ENCODE data around the gene HTD2.

DNA sequence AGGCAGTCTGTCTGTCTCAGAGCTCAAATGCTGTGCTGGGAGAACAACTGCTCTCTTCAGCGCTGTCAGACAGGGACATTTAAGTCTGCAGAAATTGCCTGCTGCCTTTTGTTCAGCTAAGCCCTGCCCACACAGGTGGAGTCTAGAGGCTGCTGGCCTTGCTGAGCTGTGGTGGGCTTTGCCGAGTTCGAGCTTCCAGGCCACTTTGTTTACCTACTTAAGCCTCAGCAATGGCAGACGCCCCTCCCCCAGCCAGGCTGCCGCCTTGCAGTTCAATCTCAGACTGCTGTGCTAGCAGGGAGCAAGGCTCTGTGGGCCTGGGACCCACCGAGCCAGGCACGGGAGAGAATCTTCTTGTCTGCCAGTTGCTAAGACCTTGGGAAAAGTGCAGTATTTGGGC, 25.3 kb upstream of the HTD2 start:
- TF ChIP-seq, protein P1, sequence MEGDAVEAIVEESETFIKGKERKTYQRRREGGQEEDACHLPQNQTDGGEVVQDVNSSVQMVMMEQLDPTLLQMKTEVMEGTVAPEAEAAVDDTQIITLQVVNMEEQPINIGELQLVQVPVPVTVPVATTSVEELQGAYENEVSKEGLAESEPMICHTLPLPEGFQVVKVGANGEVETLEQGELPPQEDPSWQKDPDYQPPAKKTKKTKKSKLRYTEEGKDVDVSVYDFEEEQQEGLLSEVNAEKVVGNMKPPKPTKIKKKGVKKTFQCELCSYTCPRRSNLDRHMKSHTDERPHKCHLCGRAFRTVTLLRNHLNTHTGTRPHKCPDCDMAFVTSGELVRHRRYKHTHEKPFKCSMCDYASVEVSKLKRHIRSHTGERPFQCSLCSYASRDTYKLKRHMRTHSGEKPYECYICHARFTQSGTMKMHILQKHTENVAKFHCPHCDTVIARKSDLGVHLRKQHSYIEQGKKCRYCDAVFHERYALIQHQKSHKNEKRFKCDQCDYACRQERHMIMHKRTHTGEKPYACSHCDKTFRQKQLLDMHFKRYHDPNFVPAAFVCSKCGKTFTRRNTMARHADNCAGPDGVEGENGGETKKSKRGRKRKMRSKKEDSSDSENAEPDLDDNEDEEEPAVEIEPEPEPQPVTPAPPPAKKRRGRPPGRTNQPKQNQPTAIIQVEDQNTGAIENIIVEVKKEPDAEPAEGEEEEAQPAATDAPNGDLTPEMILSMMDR (IDR thresholded peaks at IDR 0.05) = no peak
- no peak for TF ChIP-seq EZH2phosphoT487 (IDR thresholded peaks at IDR 0.05; ENCODE audit: borderline replicate concordance, low read depth)
- no peak for TF ChIP-seq POLR2AphosphoS5 (IDR thresholded peaks at IDR 0.05; ENCODE audit: low read depth, low read length)
- TF ChIP-seq NFIC (IDR thresholded peaks at IDR 0.05; ENCODE audit: borderline replicate concordance) = no peak
- TF ChIP-seq, protein P2, sequence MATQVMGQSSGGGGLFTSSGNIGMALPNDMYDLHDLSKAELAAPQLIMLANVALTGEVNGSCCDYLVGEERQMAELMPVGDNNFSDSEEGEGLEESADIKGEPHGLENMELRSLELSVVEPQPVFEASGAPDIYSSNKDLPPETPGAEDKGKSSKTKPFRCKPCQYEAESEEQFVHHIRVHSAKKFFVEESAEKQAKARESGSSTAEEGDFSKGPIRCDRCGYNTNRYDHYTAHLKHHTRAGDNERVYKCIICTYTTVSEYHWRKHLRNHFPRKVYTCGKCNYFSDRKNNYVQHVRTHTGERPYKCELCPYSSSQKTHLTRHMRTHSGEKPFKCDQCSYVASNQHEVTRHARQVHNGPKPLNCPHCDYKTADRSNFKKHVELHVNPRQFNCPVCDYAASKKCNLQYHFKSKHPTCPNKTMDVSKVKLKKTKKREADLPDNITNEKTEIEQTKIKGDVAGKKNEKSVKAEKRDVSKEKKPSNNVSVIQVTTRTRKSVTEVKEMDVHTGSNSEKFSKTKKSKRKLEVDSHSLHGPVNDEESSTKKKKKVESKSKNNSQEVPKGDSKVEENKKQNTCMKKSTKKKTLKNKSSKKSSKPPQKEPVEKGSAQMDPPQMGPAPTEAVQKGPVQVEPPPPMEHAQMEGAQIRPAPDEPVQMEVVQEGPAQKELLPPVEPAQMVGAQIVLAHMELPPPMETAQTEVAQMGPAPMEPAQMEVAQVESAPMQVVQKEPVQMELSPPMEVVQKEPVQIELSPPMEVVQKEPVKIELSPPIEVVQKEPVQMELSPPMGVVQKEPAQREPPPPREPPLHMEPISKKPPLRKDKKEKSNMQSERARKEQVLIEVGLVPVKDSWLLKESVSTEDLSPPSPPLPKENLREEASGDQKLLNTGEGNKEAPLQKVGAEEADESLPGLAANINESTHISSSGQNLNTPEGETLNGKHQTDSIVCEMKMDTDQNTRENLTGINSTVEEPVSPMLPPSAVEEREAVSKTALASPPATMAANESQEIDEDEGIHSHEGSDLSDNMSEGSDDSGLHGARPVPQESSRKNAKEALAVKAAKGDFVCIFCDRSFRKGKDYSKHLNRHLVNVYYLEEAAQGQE (IDR thresholded peaks at IDR 0.05; ENCODE audit: low read depth, low read length) = no peak
- no peak for TF ChIP-seq JUND (IDR thresholded peaks at IDR 0.05)
